VCaP (cell line): ENCODE measurements around the gene GVQW3.

Experiments used
- H3K27ac ChIP-seq: fragments of 450-650 bp; 2 replicates; pipeline ENCODE4 v1.5.1; 2017
- TF ChIP-seq, protein P1 (sequence below): fragments of 450-650 bp; conservative IDR thresholded peaks from 2 replicates; pipeline ENCODE4 v1.5.1; 2017; ENCODE audit warnings: mild to moderate bottlenecking, moderate library complexity

The GVQW3 gene

GRCh38 chr11:76380977-76381719 lies at the start of gene GVQW3, which contains the start of gene THAP12:
Gene GVQW3 (plus strand): TSS chr11:76381323. CDS start chr11:76381829, 506 bp downstream.
Gene THAP12 (minus strand): TSS chr11:76381132. CDS start chr11:76380836, 296 bp downstream.
- TF ChIP-seq, protein P1, sequence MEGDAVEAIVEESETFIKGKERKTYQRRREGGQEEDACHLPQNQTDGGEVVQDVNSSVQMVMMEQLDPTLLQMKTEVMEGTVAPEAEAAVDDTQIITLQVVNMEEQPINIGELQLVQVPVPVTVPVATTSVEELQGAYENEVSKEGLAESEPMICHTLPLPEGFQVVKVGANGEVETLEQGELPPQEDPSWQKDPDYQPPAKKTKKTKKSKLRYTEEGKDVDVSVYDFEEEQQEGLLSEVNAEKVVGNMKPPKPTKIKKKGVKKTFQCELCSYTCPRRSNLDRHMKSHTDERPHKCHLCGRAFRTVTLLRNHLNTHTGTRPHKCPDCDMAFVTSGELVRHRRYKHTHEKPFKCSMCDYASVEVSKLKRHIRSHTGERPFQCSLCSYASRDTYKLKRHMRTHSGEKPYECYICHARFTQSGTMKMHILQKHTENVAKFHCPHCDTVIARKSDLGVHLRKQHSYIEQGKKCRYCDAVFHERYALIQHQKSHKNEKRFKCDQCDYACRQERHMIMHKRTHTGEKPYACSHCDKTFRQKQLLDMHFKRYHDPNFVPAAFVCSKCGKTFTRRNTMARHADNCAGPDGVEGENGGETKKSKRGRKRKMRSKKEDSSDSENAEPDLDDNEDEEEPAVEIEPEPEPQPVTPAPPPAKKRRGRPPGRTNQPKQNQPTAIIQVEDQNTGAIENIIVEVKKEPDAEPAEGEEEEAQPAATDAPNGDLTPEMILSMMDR = peak; percentile 75
- peak within 1 kb of the TSS; percentile 94 for H3K27ac ChIP-seq

DNA sequence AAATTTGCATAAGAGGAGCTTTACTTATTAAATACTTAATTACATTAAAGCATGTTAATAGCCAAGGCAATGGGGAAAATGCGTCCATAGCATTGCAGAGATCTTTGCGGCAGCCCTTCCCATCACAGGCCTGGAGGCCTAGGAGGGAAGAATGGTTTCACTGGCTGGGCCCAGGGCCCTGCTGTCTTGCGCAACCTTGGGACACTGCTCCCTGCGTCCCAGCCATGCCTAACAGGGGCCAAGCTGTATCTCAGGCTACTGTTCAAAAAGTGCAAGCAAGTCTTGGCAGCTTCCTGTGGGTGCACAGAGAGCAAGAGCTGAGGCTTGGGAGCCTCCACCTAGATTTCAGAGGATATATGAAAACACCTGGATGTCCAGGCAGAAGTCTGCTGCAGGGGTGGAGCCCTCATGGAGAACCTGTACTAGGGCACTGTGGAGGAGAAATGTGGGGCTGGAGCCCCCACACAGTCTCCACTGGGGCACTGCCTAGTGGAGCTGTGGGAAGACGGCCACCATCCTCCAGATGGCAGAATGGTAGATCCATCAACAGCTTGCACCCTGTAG lies 46.2 kb upstream of the GVQW3 start:
- TF ChIP-seq, protein P1 = no peak

DNA sequence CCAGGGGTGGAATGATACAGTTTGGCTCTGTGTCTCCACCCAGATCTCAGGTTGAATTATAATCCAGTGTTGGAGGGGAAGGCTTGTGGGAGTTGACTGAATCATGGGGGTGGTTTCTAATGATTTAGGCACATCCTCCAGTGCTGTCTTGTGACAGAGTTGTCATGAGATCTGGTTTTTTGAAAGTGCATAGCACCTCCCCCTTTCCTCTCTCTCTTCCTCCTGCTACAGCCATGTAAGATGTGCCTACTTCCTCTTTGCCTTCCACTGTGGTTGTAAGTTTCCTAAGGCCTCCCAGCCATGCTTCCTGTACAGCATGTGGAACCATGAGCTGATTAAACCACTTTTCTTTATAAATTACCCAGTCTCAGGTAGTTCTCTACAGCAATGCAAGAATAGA lies 45.3 kb upstream of the GVQW3 start:
- TF ChIP-seq, protein P1 = no peak
- no peak overlapping the region for H3K27ac ChIP-seq

More for the DNA sequence above, 46.2 kb upstream of the GVQW3 start:
- no peak overlapping the region for H3K27ac ChIP-seq

- TF ChIP-seq, protein P1 = no peak
- H3K27ac ChIP-seq = no peak overlapping the region
Observed at GRCh38 chr11:76336597-76336996, 44.5 kb upstream of the GVQW3 start.

GRCh38 chr11:76337469-76337868 lies 43.7 kb upstream of the GVQW3 start:
- TF ChIP-seq, protein P1 = no peak
- no peak overlapping the region for H3K27ac ChIP-seq

DNA sequence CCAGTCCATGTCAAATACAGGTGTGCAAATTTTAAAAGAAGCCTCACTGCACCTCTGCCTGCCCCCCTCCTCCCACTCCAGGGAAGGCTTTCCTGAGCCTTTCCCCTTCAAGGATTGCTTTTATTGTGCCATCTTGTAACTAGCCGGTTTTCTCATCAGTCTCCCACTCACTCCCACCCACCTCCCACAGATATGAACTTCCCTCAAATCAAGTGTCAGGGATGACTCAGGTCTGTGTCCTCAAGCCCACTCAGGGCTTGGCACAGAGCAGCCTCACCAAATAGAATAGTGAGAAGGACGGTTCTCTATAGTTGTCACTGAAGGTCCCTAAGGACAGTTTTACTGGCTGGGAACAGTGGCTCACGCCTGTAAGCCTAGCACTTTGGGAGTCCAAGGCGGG lies 43.2 kb upstream of the GVQW3 start:
- TF ChIP-seq, protein P1 = no peak
- no peak overlapping the region for H3K27ac ChIP-seq

- TF ChIP-seq, protein P1 = no peak
- H3K27ac ChIP-seq = no peak overlapping the region
Observed at GRCh38 chr11:76339221-76339620, 41.9 kb upstream of the GVQW3 start.
